VCaP (cell line): ENCODE measurements around the gene SLC12A6.
A peak's percentile ranks its signal among the peaks of the same experiment; 100 is the strongest.

Experiments
- H3K27ac ChIP-seq: fragments of 450-650 bp; 2 replicates; pipeline ENCODE4 v1.5.1; 2017
- TF ChIP-seq, protein P1 (sequence below): fragments of 450-650 bp; conservative IDR thresholded peaks from 2 replicates; pipeline ENCODE4 v1.5.1; 2017; ENCODE audit warnings: mild to moderate bottlenecking, moderate library complexity

The SLC12A6 gene

DNA sequence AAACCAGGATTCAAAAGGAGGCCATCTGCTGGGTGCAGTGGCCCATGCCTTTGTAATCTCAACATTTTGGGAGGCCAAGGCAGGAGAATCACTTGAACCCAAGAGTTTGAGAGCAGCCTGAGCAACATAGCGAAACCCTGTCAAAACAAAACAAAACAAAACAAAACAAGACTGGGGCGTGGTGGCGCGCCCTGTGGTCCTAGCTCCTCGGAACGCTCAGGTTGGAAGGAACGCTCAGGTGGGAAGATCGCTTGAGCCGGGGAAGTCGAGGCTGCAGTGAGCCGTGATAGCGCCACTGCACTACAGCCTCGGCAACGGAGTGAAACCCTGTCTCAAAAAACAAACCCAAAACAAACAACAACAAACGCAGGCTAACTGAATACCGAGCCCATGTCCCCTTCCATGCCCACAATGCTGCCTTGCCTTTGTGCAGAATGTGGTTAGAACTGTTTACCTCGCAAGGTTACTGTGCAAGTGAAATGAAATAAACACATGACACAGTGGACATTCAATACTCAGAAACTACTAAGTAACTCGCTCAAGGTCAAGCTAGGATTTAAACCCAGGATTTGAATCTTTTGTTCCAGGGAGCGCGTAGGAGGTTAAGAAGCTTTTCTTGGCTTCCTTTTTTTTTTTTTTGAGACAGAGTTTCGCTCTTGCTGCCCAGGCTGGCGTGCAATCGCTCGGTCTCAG, 113.5 kb downstream of the SLC12A6 start:
- TF ChIP-seq, protein P1, sequence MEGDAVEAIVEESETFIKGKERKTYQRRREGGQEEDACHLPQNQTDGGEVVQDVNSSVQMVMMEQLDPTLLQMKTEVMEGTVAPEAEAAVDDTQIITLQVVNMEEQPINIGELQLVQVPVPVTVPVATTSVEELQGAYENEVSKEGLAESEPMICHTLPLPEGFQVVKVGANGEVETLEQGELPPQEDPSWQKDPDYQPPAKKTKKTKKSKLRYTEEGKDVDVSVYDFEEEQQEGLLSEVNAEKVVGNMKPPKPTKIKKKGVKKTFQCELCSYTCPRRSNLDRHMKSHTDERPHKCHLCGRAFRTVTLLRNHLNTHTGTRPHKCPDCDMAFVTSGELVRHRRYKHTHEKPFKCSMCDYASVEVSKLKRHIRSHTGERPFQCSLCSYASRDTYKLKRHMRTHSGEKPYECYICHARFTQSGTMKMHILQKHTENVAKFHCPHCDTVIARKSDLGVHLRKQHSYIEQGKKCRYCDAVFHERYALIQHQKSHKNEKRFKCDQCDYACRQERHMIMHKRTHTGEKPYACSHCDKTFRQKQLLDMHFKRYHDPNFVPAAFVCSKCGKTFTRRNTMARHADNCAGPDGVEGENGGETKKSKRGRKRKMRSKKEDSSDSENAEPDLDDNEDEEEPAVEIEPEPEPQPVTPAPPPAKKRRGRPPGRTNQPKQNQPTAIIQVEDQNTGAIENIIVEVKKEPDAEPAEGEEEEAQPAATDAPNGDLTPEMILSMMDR: no peak

DNA sequence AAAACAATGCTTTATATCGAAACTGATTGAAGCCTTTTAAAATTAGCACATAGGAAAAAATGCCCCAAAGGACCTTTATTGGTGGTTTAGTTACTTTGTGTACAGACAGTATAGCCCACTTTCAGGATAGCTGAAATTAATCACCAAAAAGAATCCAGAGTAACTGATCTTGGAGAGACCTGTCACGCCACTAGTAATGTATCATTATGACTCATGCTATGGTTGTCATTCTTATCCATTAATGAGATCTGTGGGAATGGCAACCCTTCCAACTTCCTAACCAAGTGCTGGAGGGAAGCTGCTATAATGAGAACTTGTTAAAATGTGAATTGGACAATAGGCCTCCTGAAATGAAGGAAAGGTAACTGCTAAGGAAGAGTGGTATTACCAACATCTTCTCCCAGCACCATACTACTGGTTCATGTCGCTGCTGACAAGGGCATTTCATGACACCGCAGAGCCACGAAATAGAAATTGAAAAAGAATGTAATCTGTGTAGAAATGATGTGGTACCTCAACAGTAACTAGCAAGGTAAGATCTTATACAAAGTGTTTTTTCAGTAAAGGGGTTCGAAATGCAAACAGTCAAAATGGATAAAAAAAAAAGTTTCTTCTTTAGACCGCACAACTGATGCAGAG, 119.9 kb downstream of the SLC12A6 start:
- TF ChIP-seq, protein P1: no peak
- peak overlapping the region; percentile 88 for H3K27ac ChIP-seq

More for the DNA sequence above, 113.5 kb downstream of the SLC12A6 start:
- peak overlapping the region; percentile 91 for H3K27ac ChIP-seq

DNA sequence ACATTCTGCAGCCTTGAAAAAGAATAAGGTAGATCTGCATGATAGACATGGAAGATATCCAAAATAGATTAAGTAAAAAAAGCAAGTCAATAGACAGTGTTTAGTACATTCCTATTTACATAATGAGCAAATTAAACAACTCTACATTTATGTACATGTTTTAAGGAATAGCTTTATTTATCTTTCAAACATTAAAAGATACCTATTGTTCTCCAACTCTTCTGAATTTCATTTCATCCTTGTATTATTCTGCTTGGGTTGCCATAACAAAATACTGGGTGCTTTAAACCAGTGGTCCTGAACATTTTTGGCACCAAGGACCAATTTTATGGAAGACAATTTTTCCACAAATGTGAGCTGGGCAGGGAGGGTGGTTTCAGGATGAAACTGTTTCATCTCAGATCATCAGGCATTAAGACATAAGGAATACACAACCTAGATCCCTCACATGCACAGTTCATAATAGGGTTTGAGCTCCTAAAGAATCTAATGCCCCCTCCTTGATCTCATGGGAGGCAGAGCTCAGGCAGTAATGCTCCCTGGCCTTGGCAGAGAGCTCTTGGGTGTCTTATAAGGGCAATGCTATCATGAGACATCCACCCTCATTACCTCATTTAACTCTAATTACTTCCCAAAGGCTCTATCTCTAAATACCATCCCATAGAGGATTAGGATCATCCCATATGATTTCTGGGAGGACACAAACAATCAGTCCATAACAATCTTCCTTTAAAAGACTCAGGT, 120.9 kb downstream of the SLC12A6 start:
- H3K27ac ChIP-seq: peak overlapping the region; percentile 88
- TF ChIP-seq, protein P1: no peak

DNA sequence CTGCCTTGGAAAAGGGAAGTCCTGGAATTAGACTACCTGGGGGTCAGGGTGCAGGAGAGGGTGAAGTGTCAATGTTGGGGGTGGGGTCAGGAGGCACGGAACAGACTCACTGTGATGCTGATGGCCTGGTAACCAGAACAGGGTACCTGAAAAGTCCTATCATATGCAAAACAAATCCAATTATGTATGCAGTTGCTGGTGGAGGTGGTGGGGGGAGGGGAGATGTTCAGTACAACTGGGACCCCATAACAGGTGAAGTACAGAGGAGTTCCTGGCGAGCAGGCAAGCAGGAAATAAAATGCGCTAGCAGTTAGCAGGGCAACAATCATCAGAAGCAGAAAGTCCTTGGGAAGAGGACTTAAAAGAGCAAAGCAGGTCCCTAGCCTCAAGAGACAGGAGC, 123.4 kb downstream of the SLC12A6 start:
- TF ChIP-seq, protein P1: no peak
- no peak overlapping the region; the same call in 1 of the 2 replicates for H3K27ac ChIP-seq

DNA sequence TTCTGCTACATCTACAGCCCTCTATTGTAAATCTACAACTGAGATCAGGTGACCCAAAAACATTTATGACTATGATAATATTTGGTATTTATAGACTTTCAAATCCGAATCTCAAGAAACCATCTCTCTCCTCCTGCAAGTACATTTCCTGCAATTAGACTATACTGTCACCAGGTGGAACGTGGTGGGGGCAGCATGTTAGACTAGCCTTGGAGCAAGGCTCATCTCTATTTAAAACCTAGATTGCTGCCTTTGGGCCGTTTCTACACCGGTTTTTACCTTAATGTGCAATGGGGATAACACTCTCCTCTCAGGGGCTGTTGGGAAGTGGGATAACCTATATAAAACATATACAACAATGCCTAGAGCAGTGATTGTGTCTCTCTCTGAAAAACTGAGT, 123.9 kb downstream of the SLC12A6 start:
- H3K27ac ChIP-seq: no peak overlapping the region
- TF ChIP-seq, protein P1: no peak

DNA sequence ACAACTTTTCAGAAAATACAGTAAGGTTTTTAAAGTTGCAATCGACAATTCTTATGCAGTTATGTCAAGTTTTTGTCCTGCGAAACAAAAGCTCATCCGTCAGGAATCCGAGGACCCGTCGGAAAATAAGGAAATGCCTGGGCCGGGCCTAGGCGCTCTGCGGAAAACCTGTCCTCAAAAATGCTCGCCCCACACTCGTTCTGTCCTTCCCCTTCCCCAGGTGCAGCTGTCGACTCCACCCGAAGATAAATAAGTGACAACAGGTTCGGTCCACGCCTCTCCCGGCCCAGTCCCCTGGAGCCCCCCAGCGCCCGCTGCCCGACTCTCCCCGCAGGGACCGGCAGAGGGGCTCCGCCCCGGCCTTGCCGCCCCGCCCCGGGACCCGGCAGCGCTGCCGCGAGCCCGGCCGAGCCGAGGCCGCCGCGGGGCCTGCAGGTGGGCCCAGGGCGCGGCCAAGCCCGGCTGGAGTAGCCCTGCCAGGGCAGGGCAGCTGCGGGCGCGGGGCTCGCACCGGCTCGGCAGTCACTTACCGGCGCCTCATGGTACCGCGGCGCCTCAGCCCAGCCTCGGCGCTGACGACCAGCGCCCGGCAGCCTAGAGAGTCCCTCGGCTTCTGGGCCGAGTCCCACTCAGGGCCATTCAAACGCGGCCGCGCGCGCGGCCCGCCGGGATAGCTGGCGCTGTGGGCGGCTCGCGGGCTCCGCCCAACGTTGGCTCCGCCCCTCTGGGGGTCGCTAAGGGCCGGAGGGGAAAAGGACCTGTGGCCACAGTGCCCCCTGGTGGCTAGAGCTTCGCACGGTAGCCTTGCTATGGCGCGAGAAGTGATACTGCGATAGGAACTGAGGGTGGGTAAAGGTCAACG, 127.9 kb downstream of the SLC12A6 start, which contains the start of gene KATNBL1:
KATNBL1 (minus strand) TSS at position 676 of the 862 bp plus-strand sequence. CDS start 46,420 bp downstream, outside the sequence.
- peak within 1 kb of the TSS; percentile 86 for H3K27ac ChIP-seq
- TF ChIP-seq, protein P1: peak; percentile 94
